A673 (cell line): Measurements from ENCODE around the gene HBA2. TPM values are rescaled to one million over a fixed set of nuclear protein-coding genes. Genes with fewer than 3 reads are reported as not detected.
"Not testable (repeated sequence)": the region's sequence is repeated elsewhere in the genome, so short reads cannot be mapped to it uniquely, and the experiment has no call there.

Experiments
- BruUV-seq: library from RNA; stranded (reverse); fragments of 400-500 nt; replicated peaks from 2 replicates; lab custom pipeline; 2021; lab: Mats Ljungman, UMichigan
- CTCF ChIA-PET: fragments of 300-600 bp; sonication (Branson Sonifier 250); formaldehyde crosslinking; loops from one replicate; lab custom pipeline; 2022; ENCODE audit warnings: antibody characterized with exemption; lab: Charles Lee
- POLR2A ChIA-PET: fragments of 300-600 bp; sonication (Branson Sonifier 250); formaldehyde crosslinking; loops from one replicate; lab custom pipeline; 2022; ENCODE audit warnings: antibody characterized with exemption; ENCODE audit not compliant: low non-redundant PET; lab: Charles Lee
- DNase-seq: peaks from one replicate; pipeline ENCODE4 v3.0.0-alpha.2; 2015; ENCODE audit warnings: low spot score
- H3K27ac ChIP-seq: fragments of 200-600 bp; sonication (generic); 2 replicates; pipeline ENCODE4 v1.5.1; 2016; ENCODE audit warnings: mixed run types, low read depth, mild to moderate bottlenecking, mixed read lengths, antibody characterized with exemption, low read length; ENCODE audit not compliant: poor library complexity, severe bottlenecking
- H3K27me3 ChIP-seq: fragments of 200-600 bp; sonication (generic); replicated peaks from 2 replicates; pipeline ENCODE4 v1.6.1; 2017; ENCODE audit warnings: mixed run types, low read depth, mild to moderate bottlenecking, mixed read lengths, antibody characterized with exemption, low read length; ENCODE audit not compliant: insufficient read depth, poor library complexity
- H3K36me3 ChIP-seq: fragments of 200-600 bp; sonication (generic); 2 replicates; pipeline ENCODE4 v1.6.1; 2016; ENCODE audit warnings: mixed run types, mild to moderate bottlenecking, mixed read lengths, antibody characterized with exemption, low read length; ENCODE audit not compliant: insufficient read depth, poor library complexity, severe bottlenecking
- H3K4me1 ChIP-seq: fragments of 200-600 bp; sonication (generic); 2 replicates; pipeline ENCODE4 v1.6.1; 2017; ENCODE audit warnings: mixed run types, mild to moderate bottlenecking, mixed read lengths, antibody characterized with exemption, low read length; ENCODE audit not compliant: insufficient read depth, poor library complexity, severe bottlenecking
- H3K4me3 ChIP-seq: fragments of 200-600 bp; sonication (generic); 2 replicates; pipeline ENCODE4 v1.5.1; 2016; ENCODE audit warnings: low read depth, mixed run types, mild to moderate bottlenecking, mixed read lengths, low read length; ENCODE audit not compliant: poor library complexity, severe bottlenecking
- H3K9me3 ChIP-seq: fragments of 200-600 bp; sonication (generic); 2 replicates; pipeline ENCODE4 v1.6.1; 2016; ENCODE audit warnings: mixed run types, low read depth, mild to moderate bottlenecking, mixed read lengths, antibody characterized with exemption, low read length; ENCODE audit not compliant: poor library complexity, severe bottlenecking
- EZH2 ChIP-seq: fragments of 200-600 bp; sonication (generic); IDR thresholded peaks from 2 replicates; pipeline ENCODE4 v1.6.1; 2017; ENCODE audit warnings: borderline replicate concordance, low read depth, mild to moderate bottlenecking, mixed read lengths, antibody characterized with exemption, low read length; ENCODE audit not compliant: poor library complexity, severe bottlenecking
- intact Hi-C: fragments of 100-400 bp; cut with micrococcal nuclease; formaldehyde crosslinking; loops from one replicate; pipeline ENCODE4 v1.10.0; 2022; ENCODE audit not compliant: unreplicated experiment
- total RNA-seq: library from RNA; stranded (reverse); gene quantifications from 2 replicates; pipeline ENCODE4 v1.2.3, GENCODE V29; 2021
- TF ChIP-seq, protein P1 (sequence below): fragments of 300-800, 200-600 bp; sonication (generic); conservative IDR thresholded peaks from 2 replicates; pipeline ENCODE4 v1.5.1; 2017; ENCODE audit warnings: low read depth, mild to moderate bottlenecking, antibody characterized with exemption, low read length, moderate library complexity, mixed read lengths

Gene HBA2
- total RNA-seq, 1 experiment from 2014 or later = 6.1 TPM

DNA sequence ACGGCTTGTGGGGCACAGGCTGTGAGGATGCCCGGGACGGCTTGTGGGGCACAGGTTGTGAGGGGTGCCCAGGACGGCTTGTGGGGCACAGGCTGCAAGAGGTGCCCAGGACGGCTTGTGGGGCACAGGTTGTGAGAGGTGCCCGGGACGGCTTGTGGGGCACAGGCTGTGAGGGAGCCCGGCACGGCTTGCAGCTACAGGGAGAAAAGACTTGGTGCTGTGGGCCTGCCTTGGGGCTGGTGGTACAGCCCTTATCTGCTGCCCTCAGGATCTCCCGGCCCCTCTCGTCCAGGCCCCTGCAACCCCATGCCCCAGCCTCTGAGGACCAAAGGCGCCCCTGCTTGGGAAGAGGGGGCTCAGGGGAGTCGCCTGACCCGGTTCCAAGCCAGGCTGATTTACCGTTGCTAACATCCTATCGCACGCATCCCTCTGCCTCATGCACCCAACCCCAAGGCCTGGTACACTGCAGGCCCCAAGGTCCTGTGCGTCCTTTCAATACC, 11.9 kb upstream of the HBA2 start:
- no peaks in the 10 kb centered on the region for H3K9me3 ChIP-seq
- H3K27ac ChIP-seq = no peak overlapping the region
- H3K27me3 ChIP-seq = peaks cover 5% of the 10 kb centered on the region
- intact Hi-C loops = no loop called here
- BruUV-seq = no TSS peak
- ChIA-PET POLR2A (no interaction called here), CTCF (no interaction called here)
- no peak overlapping the region for H3K4me3 ChIP-seq
- no peak for TF ChIP-seq EZH2
- TF ChIP-seq, protein P1, sequence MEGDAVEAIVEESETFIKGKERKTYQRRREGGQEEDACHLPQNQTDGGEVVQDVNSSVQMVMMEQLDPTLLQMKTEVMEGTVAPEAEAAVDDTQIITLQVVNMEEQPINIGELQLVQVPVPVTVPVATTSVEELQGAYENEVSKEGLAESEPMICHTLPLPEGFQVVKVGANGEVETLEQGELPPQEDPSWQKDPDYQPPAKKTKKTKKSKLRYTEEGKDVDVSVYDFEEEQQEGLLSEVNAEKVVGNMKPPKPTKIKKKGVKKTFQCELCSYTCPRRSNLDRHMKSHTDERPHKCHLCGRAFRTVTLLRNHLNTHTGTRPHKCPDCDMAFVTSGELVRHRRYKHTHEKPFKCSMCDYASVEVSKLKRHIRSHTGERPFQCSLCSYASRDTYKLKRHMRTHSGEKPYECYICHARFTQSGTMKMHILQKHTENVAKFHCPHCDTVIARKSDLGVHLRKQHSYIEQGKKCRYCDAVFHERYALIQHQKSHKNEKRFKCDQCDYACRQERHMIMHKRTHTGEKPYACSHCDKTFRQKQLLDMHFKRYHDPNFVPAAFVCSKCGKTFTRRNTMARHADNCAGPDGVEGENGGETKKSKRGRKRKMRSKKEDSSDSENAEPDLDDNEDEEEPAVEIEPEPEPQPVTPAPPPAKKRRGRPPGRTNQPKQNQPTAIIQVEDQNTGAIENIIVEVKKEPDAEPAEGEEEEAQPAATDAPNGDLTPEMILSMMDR = no peak
- H3K36me3 ChIP-seq = no peaks in the 10 kb centered on the region
- H3K4me1 ChIP-seq = peaks cover 6% of the 10 kb centered on the region
- DNase-seq = no peak

DNA sequence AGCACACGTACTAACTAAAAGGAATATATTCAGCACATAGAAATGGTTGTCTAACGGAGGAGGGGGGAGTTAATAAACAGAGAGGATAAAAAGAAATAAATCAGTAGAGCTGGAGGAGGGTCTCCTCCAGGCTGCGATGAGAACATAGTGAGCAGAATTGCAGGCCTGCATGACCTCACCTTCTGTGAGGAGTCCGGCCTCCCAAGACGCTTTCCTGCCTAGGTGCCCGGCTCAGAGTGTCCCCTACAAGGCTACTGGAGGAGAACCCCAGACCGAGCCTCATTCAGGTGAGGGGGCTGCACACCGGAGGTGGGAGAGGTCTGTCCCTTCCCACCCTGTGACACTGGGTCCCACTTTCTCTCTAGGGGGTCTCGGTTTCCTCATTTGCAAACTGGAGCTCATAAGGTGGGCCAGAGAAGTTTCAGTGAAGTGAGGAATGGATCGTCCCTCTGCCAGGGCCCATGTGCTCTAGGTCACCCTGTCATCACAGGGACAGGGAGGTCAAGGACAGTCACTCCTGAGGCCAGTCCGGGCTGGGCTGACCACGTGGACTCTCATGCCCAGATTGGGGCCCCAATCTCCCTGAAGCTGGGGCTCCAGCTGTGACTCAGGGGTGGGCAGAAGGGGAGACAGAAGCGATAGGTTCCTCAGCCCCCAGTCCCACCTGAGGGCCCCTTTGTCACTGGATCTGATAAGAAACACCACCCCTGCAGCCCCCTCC, 10.2 kb upstream of the HBA2 start:
- CTCF ChIA-PET = no interaction called here
- TF ChIP-seq EZH2 = no peak
- TF ChIP-seq, protein P1 = no peak
- H3K9me3 ChIP-seq = no peaks in the 10 kb centered on the region
- no peak for DNase-seq
- intact Hi-C loops = no loop called here
- no TSS peak for BruUV-seq
- peaks cover 12% of the 10 kb centered on the region for H3K4me1 ChIP-seq
- POLR2A ChIA-PET = no interaction called here
- H3K27ac ChIP-seq = no peak overlapping the region
- H3K27me3 ChIP-seq = peaks cover 20% of the 10 kb centered on the region
- H3K4me3 ChIP-seq = no peak overlapping the region
- H3K36me3 ChIP-seq = no peaks in the 10 kb centered on the region

DNA sequence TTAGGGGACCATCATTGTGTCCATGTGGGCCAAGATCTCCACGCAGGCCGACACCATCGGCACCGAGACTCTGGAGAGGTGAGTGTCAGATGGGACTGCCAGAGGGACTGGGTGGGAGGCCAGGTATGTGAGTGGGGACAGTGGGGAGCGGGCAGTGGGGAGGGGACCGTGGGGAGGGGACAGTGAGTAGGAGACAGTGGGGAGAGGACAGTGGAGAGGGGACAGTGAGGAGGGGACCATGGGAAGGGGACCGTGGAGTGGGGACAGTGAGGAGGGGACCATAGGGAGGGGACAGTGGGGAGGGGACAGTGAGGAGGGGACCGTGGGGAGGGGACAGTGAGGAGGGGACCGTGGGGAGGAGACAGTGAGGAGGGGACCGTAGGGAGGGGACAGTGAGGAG, 9.5 kb upstream of the HBA2 start:
- peaks cover 12% of the 10 kb centered on the region for H3K4me1 ChIP-seq
- BruUV-seq, H3K36me3 ChIP-seq, H3K4me3 ChIP-seq, H3K27ac ChIP-seq, intact Hi-C loops, DNase-seq, H3K9me3 ChIP-seq, CTCF ChIA-PET, POLR2A ChIA-PET: not testable (repeated sequence)
- H3K27me3 ChIP-seq = peaks cover 20% of the 10 kb centered on the region

DNA sequence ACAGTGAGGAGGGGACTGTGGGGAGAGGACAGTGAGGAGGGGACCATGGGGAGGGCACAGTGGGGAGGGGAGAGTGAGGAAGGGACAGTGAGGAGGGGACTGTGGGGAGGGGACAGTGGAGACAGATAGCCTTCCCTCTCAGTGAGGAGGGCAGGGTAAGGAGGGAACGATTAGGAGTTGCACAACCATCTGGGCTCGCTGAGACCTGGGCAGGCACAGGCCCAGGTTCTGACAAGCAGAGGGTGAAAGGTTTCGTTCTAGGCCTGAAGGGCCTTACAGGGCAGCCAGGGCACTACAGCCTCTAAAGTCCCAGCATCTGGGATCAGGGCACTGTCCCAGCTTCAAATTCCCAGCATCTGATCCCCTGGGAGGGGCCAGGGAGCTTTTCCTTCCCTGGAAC, 9.0 kb upstream of the HBA2 start:
- H3K9me3 ChIP-seq, DNase-seq, intact Hi-C loops, BruUV-seq, H3K36me3 ChIP-seq, H3K27ac ChIP-seq, POLR2A ChIA-PET, H3K4me3 ChIP-seq, CTCF ChIA-PET: not testable (repeated sequence)
- Histone ChIP-seq H3K4me1 (peaks cover 12% of the 10 kb centered on the region), H3K27me3 (peaks cover 20% of the 10 kb centered on the region)

DNA sequence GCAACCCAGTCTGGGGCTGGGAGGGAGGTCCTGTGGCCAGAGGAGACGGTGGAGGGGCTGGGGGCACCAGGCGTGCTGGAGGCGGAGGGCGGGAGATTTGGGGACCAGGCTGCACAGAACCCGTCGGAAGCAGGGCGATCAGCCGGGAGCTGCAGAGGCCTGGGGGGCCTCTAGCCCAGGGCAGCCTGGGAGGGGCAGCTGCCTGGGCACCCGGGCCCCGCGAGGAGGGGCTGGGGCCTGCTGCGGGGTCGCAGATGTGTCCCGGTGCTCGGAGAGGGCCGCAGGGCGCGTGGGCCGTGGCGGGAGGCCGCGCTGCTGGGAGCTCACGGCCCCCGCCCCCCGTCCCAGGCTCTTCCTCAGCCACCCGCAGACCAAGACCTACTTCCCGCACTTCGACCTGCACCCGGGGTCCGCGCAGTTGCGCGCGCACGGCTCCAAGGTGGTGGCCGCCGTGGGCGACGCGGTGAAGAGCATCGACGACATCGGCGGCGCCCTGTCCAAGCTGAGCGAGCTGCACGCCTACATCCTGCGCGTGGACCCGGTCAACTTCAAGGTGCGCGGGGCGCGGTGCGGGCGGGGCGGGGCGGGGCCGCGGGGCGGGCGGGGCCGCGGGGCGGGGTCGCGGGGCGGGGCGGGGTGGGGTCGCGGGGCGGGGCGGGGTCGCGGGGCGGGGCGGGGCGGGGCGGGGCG, 8.4 kb upstream of the HBA2 start:
- intact Hi-C loops, CTCF ChIA-PET, POLR2A ChIA-PET, H3K36me3 ChIP-seq, DNase-seq, BruUV-seq, H3K27ac ChIP-seq, H3K4me3 ChIP-seq, H3K9me3 ChIP-seq: not testable (repeated sequence)
- Histone ChIP-seq H3K27me3 (peaks cover 20% of the 10 kb centered on the region), H3K4me1 (peaks cover 12% of the 10 kb centered on the region)
